AG10803 (cell line): Measurements from ENCODE around the gene SMAD7.

Experiments used
- DNase-seq: peaks from one replicate; pipeline ENCODE4 v3.0.0; 2010; ENCODE audit warnings: low read depth
- H3K4me3 ChIP-seq: 2 replicates; pipeline ENCODE4 v1.5.1; 2011; ENCODE audit warnings: mild to moderate bottlenecking, low read length, control low read depth
- CTCF ChIP-seq: conservative IDR thresholded peaks from 2 replicates; pipeline ENCODE4 v1.5.1; 2011; ENCODE audit warnings: mild to moderate bottlenecking, low read length, control low read depth, inconsistent platforms

Gene SMAD7

GRCh38 chr18:48991319-48991660, 40.5 kb upstream of the SMAD7 start:
- no peak for TF ChIP-seq CTCF
- H3K4me3 ChIP-seq = no peak overlapping the region
- DNase-seq = no peak

GRCh38 chr18:48990481-48991318, 39.9 kb upstream of the SMAD7 start:
- no peak for TF ChIP-seq CTCF
- H3K4me3 ChIP-seq = no peak overlapping the region
- DNase-seq = peak; percentile 61

- TF ChIP-seq CTCF = no peak
- peak; percentile 35 for DNase-seq
- H3K4me3 ChIP-seq = no peak overlapping the region
Observed at GRCh38 chr18:48989304-48990303, 38.8 kb upstream of the SMAD7 start.

- DNase-seq = no peak
- H3K4me3 ChIP-seq = no peak overlapping the region
- no peak for TF ChIP-seq CTCF
Observed at GRCh38 chr18:48988508-48989303, 37.9 kb upstream of the SMAD7 start.

- H3K4me3 ChIP-seq = no peak overlapping the region
- DNase-seq = no peak
- no peak for TF ChIP-seq CTCF
Observed at GRCh38 chr18:48987821-48988220, 37.1 kb upstream of the SMAD7 start.

- DNase-seq = no peak
- TF ChIP-seq CTCF = no peak
- no peak overlapping the region for H3K4me3 ChIP-seq
Observed at GRCh38 chr18:48986851-48987761, 36.3 kb upstream of the SMAD7 start.
